PC-3 (cell line): ENCODE measurements around the gene SHROOM3.

Experiments used
- CTCF ChIP-seq: fragments of 300-600 bp; sonication (generic); conservative IDR thresholded peaks from 2 replicates; pipeline ENCODE4 v1.5.1; 2017; ENCODE audit warnings: antibody characterized with exemption, low read depth, mild to moderate bottlenecking, low read length
- EZH2 ChIP-seq: fragments of 300-600 bp; sonication (generic); IDR thresholded peaks from one replicate; pipeline ENCODE4 v1.6.1; 2017; ENCODE audit warnings: antibody characterized with exemption, mild to moderate bottlenecking, low read length; ENCODE audit not compliant: unreplicated experiment
- EZH2phosphoT487 ChIP-seq: fragments of 300-600 bp; sonication (generic); IDR thresholded peaks from 2 replicates; pipeline ENCODE4 v1.6.1; 2018; ENCODE audit warnings: mild to moderate bottlenecking, antibody characterized with exemption, low read length, borderline replicate concordance

GRCh38 chr4:76590798-76591281 is 155.8 kb downstream of the SHROOM3 start:
- TF ChIP-seq CTCF = no peak
- TF ChIP-seq EZH2 = no peak
- no peak for TF ChIP-seq EZH2phosphoT487
